ENCODE measurements around the gene LDB2. TPM values are rescaled to one million over a fixed set of nuclear protein-coding genes. Genes with fewer than 3 reads are reported as not detected.

Gene LDB2
- total and polyA plus RNA-seq, 3 experiments from 2014 or later: not detected

DNA sequence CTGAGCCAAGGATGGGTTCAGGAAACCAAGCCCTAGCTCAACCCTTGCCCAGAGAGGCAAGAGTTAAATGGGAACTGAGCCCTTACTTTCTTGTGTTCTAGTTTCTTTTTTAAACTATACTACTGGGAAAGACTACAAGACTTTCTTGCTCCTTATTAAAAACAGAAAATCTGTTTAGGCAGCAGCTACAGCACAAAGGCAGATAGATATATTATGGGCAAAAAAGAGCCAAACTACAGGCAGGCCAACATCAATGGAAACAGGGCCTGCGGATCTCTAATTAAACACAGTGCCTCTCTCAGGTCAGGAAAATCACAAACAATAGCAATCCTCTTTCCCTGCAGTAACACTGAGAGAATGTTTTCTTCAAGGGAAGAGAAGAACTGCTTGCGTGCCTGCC, 226.0 kb downstream of the LDB2 start:
- no peaks in the 10 kb centered on the region for H3K4me1 Mint-ChIP-seq
- Histone ChIP-seq H3K4me1 (ENCODE audit: insufficient read depth, low read length) (no peaks in the 10 kb centered on the region), H3K36me3 (ENCODE audit: insufficient read depth, low read length) (no peaks in the 10 kb centered on the region), H3K27ac (ENCODE audit: low read depth, low read length) (no peak overlapping the region), H3K4me3 (ENCODE audit: low read length) (no peak overlapping the region), H3K9me3 (ENCODE audit: low read length) (no peaks in the 10 kb centered on the region), H3K27me3 (ENCODE audit: insufficient read depth, low read length, poor library complexity, severe bottlenecking) (no peaks in the 10 kb centered on the region)
- H3K27ac Mint-ChIP-seq: no peak overlapping the region
- ChIA-PET POLR2A (no interaction called here), CTCF (no interaction called here)
- no peak for DNase-seq
- H3K9me3 Mint-ChIP-seq: peaks cover 0 to 4% (median 0%) of the 10 kb centered on the region in 5 donors
- peaks cover 0 to 2% of the 10 kb centered on the region in 2 donors for H3K27me3 Mint-ChIP-seq
- H3K36me3 Mint-ChIP-seq: no peaks in the 10 kb centered on the region
- no peak overlapping the region for H3K4me3 Mint-ChIP-seq

DNA sequence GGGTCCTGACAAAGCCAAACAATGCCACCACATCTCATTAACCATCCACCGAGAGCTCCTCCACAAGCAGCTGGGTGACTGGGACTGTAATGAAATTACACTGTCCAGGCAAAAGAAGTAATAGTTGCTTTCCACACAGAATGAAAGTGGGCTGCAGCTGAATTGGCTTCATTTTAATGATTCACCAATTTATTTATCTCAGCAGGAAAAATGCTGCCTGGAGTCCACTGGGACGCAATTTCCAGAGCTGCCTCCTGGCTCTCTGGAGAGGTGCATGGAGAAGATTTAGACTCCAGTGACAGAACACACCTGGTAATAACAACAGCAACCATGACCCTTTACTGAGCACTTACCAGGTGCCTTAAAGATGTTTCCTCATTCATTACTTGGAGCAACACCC, 226.7 kb downstream of the LDB2 start:
- no peak overlapping the region for H3K27ac Mint-ChIP-seq
- H3K4me1 Mint-ChIP-seq: no peaks in the 10 kb centered on the region
- H3K27ac ChIP-seq (ENCODE audit: low read depth, low read length): no peak overlapping the region
- H3K27me3 Mint-ChIP-seq: no peaks in the 10 kb centered on the region
- H3K4me1 ChIP-seq (ENCODE audit: insufficient read depth, low read length): no peaks in the 10 kb centered on the region
- H3K36me3 ChIP-seq (ENCODE audit: insufficient read depth, low read length): no peaks in the 10 kb centered on the region
- CTCF ChIA-PET: no interaction called here
- H3K4me3 Mint-ChIP-seq: no peak overlapping the region
- H3K4me3 ChIP-seq (ENCODE audit: low read length): no peak overlapping the region
- POLR2A ChIA-PET: no interaction called here
- H3K27me3 ChIP-seq (ENCODE audit: insufficient read depth, low read length, poor library complexity, severe bottlenecking): no peaks in the 10 kb centered on the region
- peaks cover 0 to 4% (median 0%) of the 10 kb centered on the region in 5 donors for H3K9me3 Mint-ChIP-seq
- DNase-seq: no peak
- H3K9me3 ChIP-seq (ENCODE audit: low read length): no peaks in the 10 kb centered on the region
- no peaks in the 10 kb centered on the region for H3K36me3 Mint-ChIP-seq

DNA sequence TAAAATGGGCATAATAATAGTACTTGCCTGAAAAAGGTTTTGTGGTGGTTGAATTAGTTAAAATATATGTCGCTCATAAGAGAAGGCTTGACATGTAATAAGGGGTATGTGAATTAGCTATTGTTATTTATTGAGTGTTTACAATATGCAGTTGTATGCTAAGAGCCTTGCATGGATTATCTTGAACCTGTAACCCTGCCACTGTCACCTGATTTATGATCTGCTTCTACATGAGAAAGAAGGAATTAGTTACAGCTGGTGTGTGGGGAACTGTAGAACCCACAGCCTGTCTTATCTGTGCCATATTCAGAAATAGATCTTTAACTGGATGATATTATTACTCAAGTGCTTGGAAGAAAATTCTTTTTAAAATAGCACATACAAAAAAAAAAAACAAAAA, 227.7 kb downstream of the LDB2 start:
- no peaks in the 10 kb centered on the region for H3K27me3 ChIP-seq (ENCODE audit: insufficient read depth, low read length, poor library complexity, severe bottlenecking)
- H3K4me3 ChIP-seq (ENCODE audit: low read length): no peak overlapping the region
- Mint-ChIP-seq H3K4me3 (no peak overlapping the region), H3K9me3 (peaks cover 0 to 4% (median 0%) of the 10 kb centered on the region in 5 donors), H3K27ac (no peak overlapping the region), H3K36me3 (no peaks in the 10 kb centered on the region), H3K27me3 (no peaks in the 10 kb centered on the region), H3K4me1 (no peaks in the 10 kb centered on the region)
- no peaks in the 10 kb centered on the region for H3K9me3 ChIP-seq (ENCODE audit: low read length)
- POLR2A ChIA-PET: no interaction called here
- CTCF ChIA-PET: no interaction called here
- no peaks in the 10 kb centered on the region for H3K4me1 ChIP-seq (ENCODE audit: insufficient read depth, low read length)
- no peak for DNase-seq
- H3K27ac ChIP-seq (ENCODE audit: low read depth, low read length): no peak overlapping the region
- H3K36me3 ChIP-seq (ENCODE audit: insufficient read depth, low read length): no peaks in the 10 kb centered on the region

DNA sequence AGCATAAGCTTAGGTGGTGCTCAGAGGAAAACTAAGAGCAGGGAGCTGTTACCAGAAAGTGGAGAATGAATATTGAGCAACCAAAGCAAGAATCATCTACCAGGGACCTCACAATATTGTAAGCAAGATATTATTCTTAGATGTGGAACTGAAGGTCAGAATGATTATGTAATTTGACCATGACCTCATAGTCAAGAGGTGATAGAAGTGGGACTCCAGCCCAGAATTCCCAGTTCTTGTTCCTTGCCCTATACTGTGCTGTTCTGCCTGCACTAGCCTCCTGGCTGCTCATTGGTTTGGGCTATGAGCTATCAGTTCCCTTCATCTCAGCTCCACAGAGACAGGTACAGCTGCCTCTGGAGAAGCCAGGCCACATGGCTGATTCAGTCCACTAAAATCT, 229.4 kb downstream of the LDB2 start:
- Histone ChIP-seq H3K36me3 (ENCODE audit: insufficient read depth, low read length) (no peaks in the 10 kb centered on the region), H3K27me3 (ENCODE audit: insufficient read depth, low read length, poor library complexity, severe bottlenecking) (no peaks in the 10 kb centered on the region), H3K4me1 (ENCODE audit: insufficient read depth, low read length) (no peaks in the 10 kb centered on the region), H3K9me3 (ENCODE audit: low read length) (no peaks in the 10 kb centered on the region), H3K4me3 (ENCODE audit: low read length) (no peak overlapping the region), H3K27ac (ENCODE audit: low read depth, low read length) (no peak overlapping the region)
- Mint-ChIP-seq H3K27ac (no peak overlapping the region), H3K9me3 (peaks cover 0 to 4% (median 0%) of the 10 kb centered on the region in 5 donors), H3K4me1 (no peaks in the 10 kb centered on the region), H3K4me3 (no peak overlapping the region), H3K36me3 (no peaks in the 10 kb centered on the region), H3K27me3 (peaks cover 0 to 2% of the 10 kb centered on the region in 2 donors)
- no peak for DNase-seq
- ChIA-PET CTCF (no interaction called here), POLR2A (no interaction called here)

DNA sequence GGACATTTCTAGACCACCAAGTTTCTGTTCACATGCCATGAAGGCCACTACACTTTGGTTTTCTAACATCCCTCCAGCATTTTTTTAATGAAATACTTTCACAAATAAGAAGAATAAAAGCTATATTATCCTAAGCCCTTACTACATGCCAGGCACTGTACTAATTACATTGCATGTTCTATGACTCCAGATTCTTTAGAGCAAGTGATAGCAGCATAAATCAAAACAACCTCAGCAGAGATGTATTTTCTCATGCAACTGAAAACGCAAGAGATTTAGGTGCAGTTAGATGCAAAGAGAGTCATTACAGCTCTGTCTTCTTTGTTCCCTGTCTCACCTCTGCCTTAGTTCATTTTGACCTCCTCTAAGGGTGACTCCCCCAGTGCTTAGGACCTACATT, 230.0 kb downstream of the LDB2 start:
- no peaks in the 10 kb centered on the region for H3K27me3 ChIP-seq (ENCODE audit: insufficient read depth, low read length, poor library complexity, severe bottlenecking)
- H3K27me3 Mint-ChIP-seq: peaks cover 0 to 2% of the 10 kb centered on the region in 2 donors
- H3K9me3 Mint-ChIP-seq: peaks cover 0 to 4% (median 0%) of the 10 kb centered on the region in 5 donors
- H3K4me1 ChIP-seq (ENCODE audit: insufficient read depth, low read length): no peaks in the 10 kb centered on the region
- no peak for DNase-seq
- H3K36me3 Mint-ChIP-seq: no peaks in the 10 kb centered on the region
- H3K27ac ChIP-seq (ENCODE audit: low read depth, low read length): no peak overlapping the region
- CTCF ChIA-PET: no interaction called here
- no peak overlapping the region for H3K27ac Mint-ChIP-seq
- H3K4me1 Mint-ChIP-seq: no peaks in the 10 kb centered on the region
- H3K4me3 Mint-ChIP-seq: no peak overlapping the region
- H3K9me3 ChIP-seq (ENCODE audit: low read length): no peaks in the 10 kb centered on the region
- no peaks in the 10 kb centered on the region for H3K36me3 ChIP-seq (ENCODE audit: insufficient read depth, low read length)
- no peak overlapping the region for H3K4me3 ChIP-seq (ENCODE audit: low read length)
- POLR2A ChIA-PET: no interaction called here

DNA sequence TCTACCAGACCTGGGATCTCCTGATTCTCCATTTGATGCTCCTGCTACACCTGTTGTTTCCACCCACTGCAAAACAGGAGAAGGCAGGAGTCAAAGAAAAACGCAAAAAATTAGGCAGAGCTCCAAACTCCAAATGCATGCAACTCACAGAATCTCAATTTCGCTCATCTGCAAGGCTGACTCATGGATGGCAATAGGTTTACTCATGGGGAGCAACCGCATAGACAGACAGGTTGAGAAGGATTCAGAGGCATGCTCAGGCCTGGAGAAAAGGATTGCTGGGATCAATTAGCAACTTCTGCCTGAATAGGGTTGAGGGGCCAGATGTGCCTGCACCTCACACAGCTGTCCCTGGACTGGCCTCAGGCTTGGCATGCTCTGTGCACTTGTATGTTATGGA, 231.0 kb downstream of the LDB2 start:
- H3K36me3 Mint-ChIP-seq: no peaks in the 10 kb centered on the region
- H3K4me1 Mint-ChIP-seq: no peaks in the 10 kb centered on the region
- H3K27me3 ChIP-seq (ENCODE audit: insufficient read depth, low read length, poor library complexity, severe bottlenecking): no peaks in the 10 kb centered on the region
- H3K27me3 Mint-ChIP-seq: peaks cover 0 to 2% of the 10 kb centered on the region in 2 donors
- POLR2A ChIA-PET: no interaction called here
- H3K27ac Mint-ChIP-seq: no peak overlapping the region
- no peak overlapping the region for H3K4me3 Mint-ChIP-seq
- H3K4me1 ChIP-seq (ENCODE audit: insufficient read depth, low read length): no peaks in the 10 kb centered on the region
- peaks cover 0 to 4% (median 0%) of the 10 kb centered on the region in 5 donors for H3K9me3 Mint-ChIP-seq
- no peaks in the 10 kb centered on the region for H3K9me3 ChIP-seq (ENCODE audit: low read length)
- no peak overlapping the region for H3K27ac ChIP-seq (ENCODE audit: low read depth, low read length)
- no peak for DNase-seq
- CTCF ChIA-PET: no interaction called here
- no peak overlapping the region for H3K4me3 ChIP-seq (ENCODE audit: low read length)
- H3K36me3 ChIP-seq (ENCODE audit: insufficient read depth, low read length): no peaks in the 10 kb centered on the region

GRCh38 chr4:16665942-16666551, 232.4 kb downstream of the LDB2 start:
- Mint-ChIP-seq H3K27ac (no peak overlapping the region), H3K4me1 (no peaks in the 10 kb centered on the region), H3K9me3 (peaks cover 0 to 4% (median 0%) of the 10 kb centered on the region in 5 donors), H3K27me3 (peaks cover 0 to 3% of the 10 kb centered on the region in 2 donors), H3K36me3 (no peaks in the 10 kb centered on the region), H3K4me3 (no peak overlapping the region)
- no peak for DNase-seq
- H3K4me3 ChIP-seq (ENCODE audit: low read length): no peak overlapping the region
- H3K27ac ChIP-seq (ENCODE audit: low read depth, low read length): no peak overlapping the region
- H3K27me3 ChIP-seq (ENCODE audit: insufficient read depth, low read length, poor library complexity, severe bottlenecking): no peaks in the 10 kb centered on the region
- H3K36me3 ChIP-seq (ENCODE audit: insufficient read depth, low read length): no peaks in the 10 kb centered on the region
- no peaks in the 10 kb centered on the region for H3K4me1 ChIP-seq (ENCODE audit: insufficient read depth, low read length)
- H3K9me3 ChIP-seq (ENCODE audit: low read length): no peaks in the 10 kb centered on the region
- ChIA-PET POLR2A (no interaction called here), CTCF (no interaction called here)

- Histone ChIP-seq H3K4me3 (ENCODE audit: low read length) (no peak overlapping the region), H3K9me3 (ENCODE audit: low read length) (no peaks in the 10 kb centered on the region), H3K27me3 (ENCODE audit: insufficient read depth, low read length, poor library complexity, severe bottlenecking) (no peaks in the 10 kb centered on the region), H3K4me1 (ENCODE audit: insufficient read depth, low read length) (no peaks in the 10 kb centered on the region), H3K27ac (ENCODE audit: low read depth, low read length) (no peak overlapping the region), H3K36me3 (ENCODE audit: insufficient read depth, low read length) (no peaks in the 10 kb centered on the region)
- Mint-ChIP-seq H3K36me3 (no peaks in the 10 kb centered on the region), H3K27ac (no peak overlapping the region), H3K27me3 (peaks cover 0 to 3% of the 10 kb centered on the region in 2 donors), H3K4me3 (no peak overlapping the region), H3K4me1 (no peaks in the 10 kb centered on the region), H3K9me3 (peaks cover 0 to 6% (median 0%) of the 10 kb centered on the region in 5 donors)
- ChIA-PET POLR2A (no interaction called here), CTCF (no interaction called here)
- no peak for DNase-seq
Measured at GRCh38 chr4:16663732-16664131, 234.7 kb downstream of the LDB2 start.

DNA sequence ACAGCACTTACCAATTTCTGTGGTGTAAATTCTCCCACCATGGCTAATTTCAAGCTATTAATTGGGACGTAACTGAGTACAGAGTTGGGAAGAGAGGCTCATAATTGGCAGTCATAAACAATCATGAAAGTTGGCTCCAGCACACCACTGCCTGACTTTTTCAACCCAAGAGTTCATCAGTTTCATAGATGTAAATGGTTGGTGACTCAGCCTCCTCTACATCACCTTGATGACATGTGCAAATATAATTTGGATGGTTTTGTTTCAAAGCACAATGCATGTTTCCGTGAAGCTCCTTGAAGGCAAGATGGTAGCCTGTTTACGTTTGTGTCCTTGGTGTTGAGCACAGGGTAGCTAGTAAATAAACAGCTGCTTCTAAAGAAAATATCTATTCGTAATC, 235.1 kb downstream of the LDB2 start:
- CTCF ChIA-PET: no interaction called here
- peaks cover 0 to 6% (median 0%) of the 10 kb centered on the region in 5 donors for H3K9me3 Mint-ChIP-seq
- Histone ChIP-seq H3K36me3 (ENCODE audit: insufficient read depth, low read length) (no peaks in the 10 kb centered on the region), H3K27ac (ENCODE audit: low read depth, low read length) (no peak overlapping the region), H3K27me3 (ENCODE audit: insufficient read depth, low read length, poor library complexity, severe bottlenecking) (no peaks in the 10 kb centered on the region), H3K4me1 (ENCODE audit: insufficient read depth, low read length) (no peaks in the 10 kb centered on the region), H3K4me3 (ENCODE audit: low read length) (no peak overlapping the region), H3K9me3 (ENCODE audit: low read length) (no peaks in the 10 kb centered on the region)
- H3K27me3 Mint-ChIP-seq: peaks cover 0 to 3% of the 10 kb centered on the region in 2 donors
- H3K4me1 Mint-ChIP-seq: no peaks in the 10 kb centered on the region
- DNase-seq: no peak
- H3K27ac Mint-ChIP-seq: no peak overlapping the region
- POLR2A ChIA-PET: no interaction called here
- H3K4me3 Mint-ChIP-seq: no peak overlapping the region
- H3K36me3 Mint-ChIP-seq: no peaks in the 10 kb centered on the region

All from CD8-positive, alpha-beta memory T cell (primary cell).